Left lobe of liver (tissue), 2 donors: Measurements from ENCODE around the gene SUFU. TPM values are rescaled to one million over a fixed set of nuclear protein-coding genes. Genes with fewer than 3 reads are reported as not detected.

Source experiments
- ATAC-seq: fragments of 200-7000 bp; cut with Tn5 transposase; one replicate; pipeline ENCODE4 v1.9.1; 2020; ENCODE audit warnings: mild to moderate bottlenecking, moderate library complexity
- DNase-seq: peaks from one replicate; pipeline ENCODE4 v3.0.0-alpha.2; 2020; ENCODE audit warnings: low spot score
- total RNA-seq: library from RNA; stranded (reverse); gene quantifications from one replicate; pipeline ENCODE4 v1.2.1, GENCODE V29; 2021
- donor health status: DM: no; HTN: no; CAD: no; lungs with moderate emphysema.
- donor health status: DM: no; HTN: yes; CAD: no.

The SUFU gene
- total RNA-seq, 1 donor from 2014 or later = 6.8 TPM

DNA sequence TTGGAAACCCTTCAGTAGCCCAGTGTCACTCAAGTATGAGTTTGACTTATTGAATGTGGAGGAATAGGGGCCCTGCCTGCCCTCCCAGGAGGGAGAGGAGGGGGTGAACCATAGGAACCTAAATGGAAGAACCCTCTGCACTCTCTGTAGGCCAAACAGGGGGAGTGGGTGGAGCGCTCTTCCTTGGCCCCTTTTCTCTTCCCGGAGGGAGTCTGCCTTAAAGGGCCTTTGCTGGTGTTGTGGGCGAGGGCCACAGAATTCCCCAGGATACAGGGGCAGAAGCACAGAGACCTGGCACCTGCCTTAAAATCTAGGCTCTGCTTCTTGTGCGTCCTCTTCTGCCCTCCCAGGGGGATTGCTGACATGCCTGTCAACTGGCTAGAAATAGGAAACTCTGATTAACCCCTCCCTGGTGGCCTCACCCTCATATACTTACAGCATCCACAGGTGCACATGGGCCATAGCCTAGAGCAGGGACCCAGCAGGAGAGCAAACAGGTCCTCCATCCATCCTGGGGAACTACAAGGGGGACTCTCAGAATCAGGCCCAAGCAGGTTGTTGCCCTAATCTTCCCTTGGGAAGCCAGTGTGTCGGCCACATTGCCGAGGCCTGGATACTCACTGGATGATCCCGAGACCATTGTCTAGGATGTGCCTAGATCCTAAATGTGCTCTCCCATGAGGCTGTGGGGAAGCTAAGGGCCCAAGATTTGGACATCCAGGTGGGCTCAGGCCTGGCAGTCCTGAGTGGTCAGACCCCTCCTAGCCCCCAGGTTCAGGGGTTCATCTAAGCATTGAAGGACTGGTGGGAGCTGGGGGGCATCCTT is 143.9 kb downstream of the SUFU start:
- DNase-seq (no peak), ATAC-seq (no peak)

DNA sequence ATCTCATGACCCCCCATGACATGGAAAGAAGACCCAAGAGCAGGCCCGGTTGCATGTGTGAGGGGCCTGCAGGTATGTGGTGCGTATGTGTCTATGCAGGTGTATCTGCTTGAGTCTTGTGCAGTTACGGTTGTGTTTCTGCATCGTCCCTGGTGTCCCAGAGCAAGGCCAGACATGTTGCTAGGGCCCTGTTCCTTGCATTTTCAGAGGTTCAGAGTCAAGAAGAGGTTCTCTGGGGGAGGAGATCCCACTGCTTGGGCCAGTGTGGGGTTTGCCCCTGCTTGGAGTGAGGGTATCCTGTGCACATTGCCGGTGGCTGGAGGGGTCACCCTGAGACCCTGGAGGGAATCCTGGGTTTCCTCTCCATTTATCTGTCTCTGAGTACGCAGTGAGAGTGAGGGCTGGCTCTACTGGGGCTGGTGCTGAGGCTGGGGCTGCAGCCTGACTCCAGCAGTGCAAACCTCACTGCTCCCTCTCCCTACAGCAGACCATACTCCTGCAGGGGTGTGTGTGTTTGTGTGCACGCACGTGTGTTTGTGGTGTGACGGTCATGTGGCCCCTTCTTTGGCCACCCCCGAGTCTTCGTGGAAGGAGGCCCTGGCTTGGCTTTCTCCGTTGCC is 144.6 kb downstream of the SUFU start:
- ATAC-seq = no peak
- DNase-seq = no peak

DNA sequence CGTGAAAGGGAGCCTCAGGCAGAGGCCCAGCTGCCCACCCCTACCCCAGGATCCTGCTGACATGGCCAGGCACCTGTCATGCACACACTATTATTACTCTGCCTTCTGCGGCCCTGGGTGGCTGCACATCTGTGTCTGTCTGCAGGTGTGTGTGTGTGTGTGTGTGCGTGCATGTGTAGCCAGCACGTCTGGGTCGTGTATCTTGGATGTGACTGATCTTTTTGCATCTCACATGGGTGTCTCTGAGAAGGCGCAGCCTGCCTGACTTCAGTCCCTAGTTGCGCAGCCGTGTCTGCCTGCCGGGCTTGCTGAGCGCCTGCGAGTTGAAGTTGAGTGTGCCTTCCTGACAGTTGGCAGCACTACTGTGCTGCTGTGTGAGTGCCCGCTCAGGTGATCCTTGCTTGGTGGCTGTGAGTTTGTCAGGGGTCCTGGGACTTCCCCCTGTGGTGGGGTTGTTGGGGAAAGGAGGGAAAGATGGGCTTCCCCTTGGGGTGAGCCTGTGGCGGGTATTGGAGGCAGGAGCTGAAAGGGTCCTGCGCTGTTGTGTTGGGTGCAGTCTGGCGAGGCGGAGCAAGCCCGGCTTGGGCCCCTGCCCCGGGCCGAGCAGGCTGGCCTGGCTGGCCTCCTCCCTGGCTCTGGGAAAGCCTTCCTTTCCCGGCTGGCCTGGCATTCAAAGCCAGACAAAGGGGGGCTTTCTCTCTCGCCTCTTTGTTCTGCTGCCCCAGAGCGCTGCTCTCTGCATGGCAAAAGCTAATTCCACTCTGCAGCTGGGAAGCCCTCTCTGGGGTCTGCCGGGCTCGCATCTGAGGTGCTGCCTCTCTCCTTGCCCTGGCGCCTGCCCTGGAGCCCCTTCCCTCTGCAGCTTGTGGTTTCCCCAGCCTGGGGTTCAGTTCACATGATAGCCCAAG is 145.4 kb downstream of the SUFU start:
- DNase-seq (no peak), ATAC-seq (no peak)

DNA sequence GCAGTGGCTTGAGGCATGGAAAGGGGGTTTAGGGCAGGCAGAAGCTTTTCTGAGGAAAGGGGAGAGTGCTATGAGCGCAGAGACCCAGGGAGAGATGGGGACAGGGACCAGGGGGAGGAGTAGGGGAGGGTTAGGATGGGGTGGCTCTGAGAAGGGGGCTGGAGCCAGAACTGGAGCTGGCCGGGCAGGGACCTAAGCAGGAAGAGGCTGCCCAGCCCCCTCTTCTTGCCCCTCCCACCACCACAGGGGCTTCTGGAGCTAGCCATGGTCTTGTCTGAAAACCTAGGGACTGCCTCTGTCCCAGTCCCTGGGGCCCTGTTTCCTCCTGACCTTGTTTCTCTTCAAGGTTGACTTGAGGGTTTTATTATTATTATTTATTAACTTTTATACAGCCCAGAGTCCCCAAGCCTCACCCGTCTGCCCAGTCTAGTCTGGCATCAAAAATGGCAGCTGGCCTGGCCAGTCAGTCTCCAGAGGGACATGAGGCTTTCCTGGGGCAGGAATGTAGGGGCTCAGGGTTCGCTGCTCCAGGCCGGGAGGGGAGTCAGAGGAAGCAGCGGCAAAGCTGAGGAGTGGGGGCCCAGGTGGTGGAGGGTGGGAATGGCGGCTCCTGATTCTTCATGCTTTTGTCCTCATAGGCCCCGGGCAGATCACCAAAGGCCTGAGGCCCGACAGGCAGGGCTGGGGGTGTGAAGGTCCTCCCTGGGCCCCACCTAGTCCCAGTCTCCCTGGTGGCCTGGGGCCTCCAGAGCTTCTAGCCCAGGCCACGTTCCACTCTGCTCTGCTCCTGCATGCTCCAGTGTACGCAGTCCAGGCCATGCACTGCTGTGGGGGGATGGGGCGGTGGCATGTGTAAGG is 146.3 kb downstream of the SUFU start:
- DNase-seq (no peak), ATAC-seq (no peak)

DNA sequence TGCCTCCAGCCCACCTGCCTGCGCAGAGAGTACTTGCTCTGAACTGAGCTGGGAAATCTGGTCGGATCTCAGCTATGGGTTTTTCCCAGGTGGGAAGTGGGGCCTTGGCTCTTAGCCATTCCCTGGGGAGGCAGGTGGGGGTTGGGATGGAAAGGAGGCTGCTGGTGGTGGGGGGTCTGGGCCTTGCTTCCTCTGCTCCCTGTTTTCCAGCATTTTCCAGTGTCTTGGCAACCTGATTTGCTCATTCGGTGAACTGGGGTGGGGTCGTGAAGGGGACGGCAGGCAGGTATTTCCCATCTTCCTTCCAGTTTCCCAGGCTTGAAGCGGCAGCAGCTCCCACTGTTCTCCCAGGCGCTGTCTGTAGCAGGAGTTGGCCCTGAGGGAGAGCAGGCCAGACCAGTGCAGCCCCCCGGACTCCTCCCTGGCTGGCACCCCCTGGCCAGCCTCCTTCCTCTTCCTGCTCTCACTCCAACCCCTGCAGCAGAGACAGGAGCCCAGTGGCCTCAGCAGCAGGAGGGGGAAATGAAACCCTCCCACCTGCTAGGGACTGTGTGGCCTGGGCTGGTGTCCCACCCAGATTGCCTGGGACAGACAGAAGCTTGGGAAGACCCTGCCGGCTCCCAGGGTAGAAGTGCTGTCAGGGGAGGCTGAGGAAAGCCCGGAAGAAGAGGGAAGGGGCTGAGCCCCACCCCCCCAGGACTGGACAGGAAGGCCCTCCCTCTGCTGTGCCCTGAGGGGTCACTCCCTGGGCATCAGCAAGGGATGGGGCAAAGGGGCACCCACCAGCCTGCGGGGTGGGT is 147.1 kb downstream of the SUFU start:
- ATAC-seq (no peak), DNase-seq (no peak)

DNA sequence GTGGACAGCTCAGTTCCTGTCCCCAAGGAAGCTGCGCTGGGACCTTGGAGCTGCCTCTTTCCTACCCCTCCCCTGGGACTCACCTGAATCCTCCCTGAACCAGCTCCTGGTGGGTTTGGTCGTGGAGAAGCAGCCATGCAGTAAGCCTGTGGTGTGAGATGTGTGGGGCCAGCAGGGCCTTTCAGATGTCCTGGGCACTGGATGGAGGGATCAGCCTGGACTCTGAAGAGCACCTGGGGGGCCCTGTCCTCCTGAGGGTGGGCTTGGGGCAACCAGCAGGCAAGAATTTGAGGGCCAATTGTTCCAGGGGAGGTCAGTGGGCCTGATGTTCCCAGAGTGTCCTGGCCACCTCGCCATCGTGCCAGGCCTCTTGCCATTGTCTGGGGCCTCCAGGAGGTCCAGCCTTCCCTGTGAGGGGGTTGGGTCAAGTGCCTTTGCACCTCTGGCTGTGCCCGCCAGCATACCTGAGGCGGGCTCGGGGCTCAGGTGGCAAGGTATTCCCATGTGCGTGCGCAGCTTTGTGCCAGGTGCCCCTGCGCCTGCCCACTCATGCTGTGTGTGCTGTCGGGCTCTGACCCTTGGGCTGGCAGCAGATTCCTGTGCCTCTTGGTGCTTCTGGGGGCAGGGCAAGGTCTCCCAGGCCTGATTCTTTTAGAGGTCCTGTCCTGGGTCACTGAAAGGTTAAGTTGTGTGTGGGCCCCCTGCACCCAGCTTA is 147.8 kb downstream of the SUFU start:
- DNase-seq = no peak
- no peak for ATAC-seq

DNA sequence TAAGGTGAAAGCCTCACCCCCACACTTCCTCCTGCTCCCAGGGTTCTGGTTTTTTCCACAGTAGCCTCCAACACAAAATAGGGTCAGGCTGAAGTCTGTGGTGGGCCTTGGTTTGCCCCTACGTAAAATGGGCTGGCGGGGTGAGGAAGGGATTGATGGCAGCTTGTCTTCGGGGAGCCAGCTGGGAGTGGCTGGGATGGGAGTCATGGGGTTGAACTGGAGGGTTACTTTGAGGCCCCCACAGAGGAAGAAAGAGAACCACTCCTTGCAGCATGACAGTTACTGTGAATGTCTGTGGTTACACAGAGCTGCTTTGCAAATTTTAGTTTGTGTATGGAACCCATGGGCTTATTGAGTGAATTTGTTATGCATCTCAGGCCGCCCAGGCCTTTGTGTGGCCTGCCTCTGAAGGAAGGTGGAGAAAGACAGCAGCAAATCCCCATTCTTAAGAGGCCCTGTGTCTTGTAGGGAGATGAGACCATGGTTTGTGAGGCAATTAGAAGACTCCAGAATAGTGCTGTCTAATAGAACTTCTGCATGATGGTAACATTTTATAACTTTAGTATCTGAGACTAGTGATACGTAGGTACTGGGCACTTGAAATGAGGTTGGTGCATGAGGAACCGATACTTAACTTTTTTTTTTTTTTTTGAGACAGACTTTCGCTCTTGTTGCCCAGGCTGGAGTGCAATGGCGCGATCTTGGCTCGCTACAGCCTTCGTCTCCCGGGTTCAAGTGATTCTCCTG is 148.6 kb downstream of the SUFU start:
- no peak for DNase-seq
- ATAC-seq = no peak

DNA sequence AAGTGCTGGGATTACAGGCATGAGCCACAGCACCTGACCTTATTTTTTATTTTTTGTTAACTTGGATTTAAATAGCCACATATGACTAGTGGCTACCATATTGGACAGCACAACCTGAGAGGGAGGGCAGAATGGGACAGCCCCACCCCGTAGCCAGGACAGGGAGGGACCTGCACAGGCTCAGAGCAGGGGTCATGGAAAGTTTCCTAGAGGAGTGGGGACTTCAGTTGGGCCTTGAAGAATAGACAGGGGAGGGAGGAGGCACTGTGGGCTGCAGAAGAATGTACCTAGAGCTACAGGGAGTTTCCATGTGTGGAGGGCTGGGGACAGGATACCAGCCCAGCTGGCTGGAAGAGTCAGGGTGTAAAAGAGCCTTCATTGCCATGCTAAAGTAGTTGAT is 149.3 kb downstream of the SUFU start:
- no peak for DNase-seq

DNA sequence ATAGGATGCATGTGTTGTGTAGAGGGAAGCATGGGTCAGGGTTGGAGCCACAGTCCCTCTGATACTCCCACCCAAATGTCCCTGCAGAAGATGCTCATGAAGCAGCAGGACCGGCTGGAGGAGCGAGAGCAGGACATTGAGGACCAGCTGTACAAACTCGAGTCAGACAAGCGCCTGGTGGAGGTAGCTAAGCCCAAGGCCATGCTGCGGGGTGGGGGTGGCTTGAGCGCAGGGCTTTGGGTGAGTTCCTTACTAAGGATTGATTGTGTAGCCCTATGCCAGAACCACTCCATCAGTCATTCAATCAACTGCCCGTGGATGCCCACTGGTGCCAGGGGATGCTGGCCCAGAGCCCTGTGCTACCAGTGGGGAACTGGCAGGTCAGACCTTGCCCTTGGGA is 150.8 kb downstream of the SUFU start:
- ATAC-seq = no peak
- no peak for DNase-seq

More for the DNA sequence above, 149.3 kb downstream of the SUFU start:
- ATAC-seq = no peak

DNA sequence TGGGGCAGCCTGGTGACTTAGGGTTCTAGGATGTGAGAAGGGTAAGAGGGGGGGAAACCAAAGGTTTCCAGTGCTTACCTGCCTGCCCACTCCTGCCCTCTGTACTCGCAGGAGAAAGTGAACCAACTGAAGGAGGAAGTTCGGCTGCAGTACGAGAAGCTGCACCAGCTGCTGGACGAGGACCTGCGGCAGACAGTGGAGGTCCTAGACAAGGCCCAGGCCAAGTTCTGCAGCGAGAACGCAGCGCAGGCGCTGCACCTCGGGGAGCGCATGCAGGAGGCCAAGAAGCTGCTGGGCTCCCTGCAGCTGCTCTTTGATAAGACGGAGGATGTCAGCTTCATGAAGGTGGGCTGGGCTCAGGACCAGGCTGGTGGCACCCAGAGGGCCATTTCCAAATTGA is 151.2 kb downstream of the SUFU start:
- ATAC-seq = no peak
- DNase-seq = no peak

DNA sequence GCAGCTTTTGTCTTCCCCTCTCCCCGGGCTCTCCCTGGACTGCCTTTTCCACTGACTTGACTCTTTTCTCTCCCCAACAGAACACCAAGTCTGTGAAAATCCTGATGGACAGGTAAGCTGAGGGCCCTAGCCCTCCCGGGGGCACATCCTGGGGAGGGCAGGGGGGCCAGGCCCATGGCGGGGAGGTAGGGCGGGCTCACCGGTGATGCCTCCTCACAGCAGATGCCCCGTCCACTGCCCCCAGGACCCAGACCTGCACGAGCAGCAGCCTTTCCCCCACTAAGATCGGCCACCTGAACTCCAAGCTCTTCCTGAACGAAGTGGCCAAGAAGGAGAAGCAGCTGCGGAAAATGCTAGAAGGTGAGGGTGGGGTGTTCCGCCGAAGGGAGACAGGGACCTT is 152.3 kb downstream of the SUFU start:
- DNase-seq (no peak), ATAC-seq (no peak)

DNA sequence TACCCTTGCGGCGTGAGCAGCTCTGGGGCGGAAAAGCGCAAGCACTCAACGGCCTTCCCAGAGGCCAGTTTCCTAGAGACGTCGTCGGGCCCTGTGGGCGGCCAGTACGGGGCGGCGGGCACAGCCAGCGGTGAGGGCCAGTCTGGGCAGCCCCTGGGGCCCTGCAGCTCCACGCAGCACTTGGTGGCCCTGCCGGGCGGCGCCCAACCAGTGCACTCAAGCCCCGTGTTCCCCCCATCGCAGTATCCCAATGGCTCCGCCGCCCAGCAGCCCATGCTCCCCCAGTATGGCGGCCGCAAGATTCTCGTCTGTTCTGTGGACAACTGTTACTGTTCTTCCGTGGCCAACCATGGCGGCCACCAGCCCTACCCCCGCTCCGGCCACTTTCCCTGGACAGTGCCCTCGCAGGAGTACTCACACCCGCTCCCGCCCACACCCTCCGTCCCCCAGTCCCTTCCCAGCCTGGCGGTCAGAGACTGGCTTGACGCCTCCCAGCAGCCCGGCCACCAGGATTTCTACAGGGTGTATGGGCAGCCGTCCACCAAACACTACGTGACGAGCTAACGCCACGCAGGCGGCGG is 153.1 kb downstream of the SUFU start:
- no peak for ATAC-seq
- peak; percentile 45 for DNase-seq

DNA sequence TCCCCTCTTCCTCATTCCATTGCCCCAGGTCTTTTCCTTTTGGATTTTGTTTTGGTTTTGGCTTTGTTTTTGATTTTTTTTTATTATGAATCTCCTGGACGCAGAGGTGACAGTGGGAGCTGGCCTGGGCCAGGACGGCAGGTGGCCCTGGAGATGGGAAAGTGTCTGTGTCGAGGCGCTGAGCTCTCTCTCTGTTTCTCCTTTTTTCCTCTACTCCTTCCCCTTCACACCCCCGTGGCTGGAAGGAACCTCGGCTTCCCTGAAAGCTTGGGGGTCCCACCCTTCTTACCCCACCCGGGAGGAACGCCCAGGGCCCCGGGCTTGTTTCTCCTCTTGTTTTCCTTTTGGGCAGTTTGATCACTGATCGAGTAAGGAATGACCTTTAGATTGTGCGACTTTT is 153.7 kb downstream of the SUFU start:
- DNase-seq (no peak), ATAC-seq (no peak)

DNA sequence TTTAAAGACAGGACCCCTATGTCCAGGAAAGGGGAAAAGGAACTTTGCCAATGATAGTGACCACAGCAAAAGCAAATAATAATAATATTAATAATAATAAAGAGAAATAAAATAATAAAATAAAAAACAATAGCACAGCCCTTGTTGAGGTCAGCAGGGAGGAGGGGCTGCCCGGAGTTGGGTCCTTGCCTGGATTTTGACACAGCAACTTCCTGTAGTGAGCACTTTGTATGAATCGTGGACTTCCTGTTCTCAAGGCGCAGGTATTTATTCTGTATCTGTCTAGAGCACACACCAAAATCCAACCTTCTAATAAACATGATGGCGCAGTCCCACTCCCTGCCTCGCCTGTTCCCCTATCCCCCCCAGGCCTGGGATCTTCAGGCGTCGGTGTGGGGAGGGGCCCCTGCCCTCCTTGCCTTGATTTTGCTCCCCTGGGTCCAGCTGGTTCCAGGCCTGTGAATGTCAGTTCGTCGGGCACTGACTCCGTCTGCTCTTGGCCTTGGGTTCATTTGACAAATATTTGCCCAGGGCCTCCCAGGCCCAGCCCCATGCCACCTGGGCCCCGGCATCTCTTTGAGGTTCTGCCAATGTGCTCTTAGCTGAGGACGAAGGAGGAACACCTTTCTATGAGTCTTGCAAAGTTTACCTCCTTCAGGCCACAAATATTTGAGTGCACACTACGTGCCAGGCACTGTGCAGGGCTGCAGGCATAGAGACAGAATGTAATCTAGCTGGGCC is 154.4 kb downstream of the SUFU start:
- peak; percentile 42 for ATAC-seq
- DNase-seq = no peak

DNA sequence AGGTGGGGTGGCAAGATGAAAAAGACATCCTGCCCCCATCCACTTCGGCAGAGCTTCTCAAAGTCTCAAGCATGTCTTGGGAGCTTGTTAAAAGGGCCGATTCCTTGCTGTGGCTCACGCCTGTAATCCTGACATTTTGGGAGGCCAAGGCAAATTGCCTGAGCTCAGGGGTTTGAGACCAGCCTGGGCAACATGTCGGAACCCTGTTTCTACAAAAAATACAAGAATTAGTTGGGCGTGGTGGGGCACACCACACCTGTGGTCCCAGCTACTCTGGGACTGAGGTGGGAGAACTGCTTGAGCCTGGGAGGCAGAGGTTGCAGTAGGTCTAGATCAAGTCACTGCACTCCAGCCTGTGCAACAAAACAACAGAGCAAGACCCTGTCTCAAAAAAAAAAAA is 155.0 kb downstream of the SUFU start:
- DNase-seq (no peak), ATAC-seq (no peak)

DNA sequence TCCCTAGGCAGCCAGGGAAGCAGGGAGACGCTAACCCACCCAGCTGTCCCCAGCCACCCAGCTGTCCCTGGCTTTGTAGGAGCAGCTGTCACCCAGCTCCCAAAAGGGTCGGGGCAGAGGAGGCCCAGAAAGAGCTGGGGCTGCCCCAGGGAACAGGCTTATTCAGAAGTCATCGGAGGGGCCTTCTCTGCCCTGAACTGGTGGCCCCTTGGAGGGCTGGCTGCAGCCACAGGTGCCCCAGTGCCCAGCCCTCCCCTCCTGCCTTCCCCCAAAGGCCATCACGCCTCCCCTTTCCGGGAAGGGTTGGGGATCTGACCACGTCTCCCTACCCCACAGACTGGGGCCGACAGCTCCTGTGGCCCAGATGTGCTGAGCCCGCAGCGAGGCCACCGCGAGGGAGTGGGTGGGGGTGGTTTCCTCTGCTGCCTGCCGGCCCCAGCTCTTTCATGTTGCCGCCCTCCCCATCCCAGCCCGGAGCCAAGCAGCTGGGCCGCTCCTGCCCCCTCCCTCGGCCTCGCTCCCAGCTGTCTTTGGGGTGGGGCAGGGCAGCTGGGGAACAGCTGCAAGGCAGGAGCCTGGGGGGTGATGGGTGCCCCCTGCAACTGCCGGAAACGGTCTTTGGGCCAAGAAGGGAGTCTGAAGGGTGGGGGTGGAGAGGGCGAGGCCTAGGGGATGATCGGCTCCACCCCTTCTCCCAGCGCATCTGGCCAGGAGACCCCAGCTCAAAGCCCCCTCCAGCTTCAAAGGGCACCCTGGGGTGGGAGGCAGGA is 157.3 kb downstream of the SUFU start:
- DNase-seq = no peak
- ATAC-seq = peak; percentile 36

DNA sequence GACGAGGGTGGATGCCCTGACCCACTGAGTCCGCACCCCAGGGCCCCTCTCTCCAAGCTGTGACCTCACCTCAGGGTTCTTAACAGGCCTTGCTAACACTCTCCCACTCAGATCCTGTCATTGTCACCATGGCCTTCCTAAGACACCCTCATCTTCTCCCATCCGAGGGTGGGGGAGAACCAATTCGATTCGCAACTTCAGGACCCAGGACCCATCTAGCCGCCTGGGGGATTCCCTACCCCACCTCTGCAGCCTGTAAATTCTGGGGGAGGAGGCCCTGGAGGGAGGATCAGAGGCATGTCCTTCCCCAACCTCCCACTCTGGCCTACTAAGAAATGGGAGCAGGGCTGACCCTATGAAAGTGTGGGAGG is 157.9 kb downstream of the SUFU start:
- no peak for ATAC-seq

More for the DNA sequence above, 157.9 kb downstream of the SUFU start:
- no peak for DNase-seq
